Erythroblast (primary cell): Measurements from ENCODE around the gene WSCD2.

Experiments used
- GATA1 ChIP-seq: IDR thresholded peaks from 2 replicates; pipeline ENCODE4 v1.6.1; 2011; ENCODE audit warnings: low read depth, mild to moderate bottlenecking, control low read depth, low read length, moderate library complexity
- POLR2A ChIP-seq: IDR thresholded peaks from 2 replicates; pipeline ENCODE4 v1.6.1; 2011; ENCODE audit warnings: mild to moderate bottlenecking, low read length

- TF ChIP-seq POLR2A (no peak), GATA1 (no peak)
These were observed 137.0 kb downstream of the WSCD2 start for GRCh38 chr12:108266131-108266530.
